Spleen (tissue), 11 donors: Measurements from ENCODE around the gene NPSR1. TPM values are rescaled to one million over a fixed set of nuclear protein-coding genes. Genes with fewer than 3 reads are reported as not detected.

Experiments used
- DNase-seq: peaks from one replicate; pipeline ENCODE4 v3.0.0-alpha.2; 2020
- H3K27ac ChIP-seq, 8 donors: fragments of 200-600 bp; sonication (generic) in 7 of 8; 1 replicate in 4 of 8; 2 replicates in 4 of 8; pipeline versions ENCODE4 v1.5.0 to v1.8.0; 2016 to 2021; ENCODE audit warnings: inconsistent platforms in 4 of 8, mild to moderate bottlenecking in 4 of 8, moderate library complexity in 1 of 8
- H3K27me3 ChIP-seq, 7 donors: fragments of 200-600 bp; sonication (generic) in 6 of 7; replicated peaks in 1 of 7; 1 replicate in 4 of 7; 2 replicates in 3 of 7; pipeline versions ENCODE4 v1.5.0 to v1.8.0; 2016 to 2021; ENCODE audit warnings: inconsistent platforms in 3 of 7, mild to moderate bottlenecking in 1 of 7
- H3K36me3 ChIP-seq, 6 donors: fragments of 200-600 bp; sonication (generic) in 5 of 6; 1 replicate in 4 of 6; 2 replicates in 2 of 6; pipeline versions ENCODE4 v1.5.0 to v1.8.0; 2016 to 2021; ENCODE audit warnings: inconsistent platforms in 2 of 6
- H3K4me1 ChIP-seq, 6 donors: fragments of 200-600 bp; sonication (generic) in 5 of 6; 1 replicate in 3 of 6; 2 replicates in 3 of 6; pipeline versions ENCODE4 v1.5.0 to v1.8.0; 2016 to 2021; ENCODE audit warnings: inconsistent platforms in 3 of 6
- H3K4me3 ChIP-seq, 8 donors: fragments of 200-600 bp; sonication (generic) in 7 of 8; 1 replicate in 4 of 8; 2 replicates in 4 of 8; pipeline versions ENCODE4 v1.5.0 to v1.8.0; 2016 to 2021; ENCODE audit warnings: inconsistent platforms in 4 of 8, mild to moderate bottlenecking in 4 of 8, moderate library complexity in 2 of 8
- H3K9me3 ChIP-seq, 8 donors: fragments of 200-600 bp; sonication (generic) in 7 of 8; 1 replicate in 4 of 8; 2 replicates in 4 of 8; pipeline versions ENCODE4 v1.5.0 to v1.8.0; 2016 to 2021; ENCODE audit warnings: inconsistent platforms in 4 of 8
- CTCF ChIP-seq, 11 experiments: fragments of 200-600 bp in 7 of 11; fragments of 450-650 bp in 4 of 11; sonication (generic) in 4 of 11; IDR thresholded peaks in 8 of 11; conservative IDR thresholded peaks in 3 of 11; 1 replicate in 7 of 11; 2 replicates in 4 of 11; pipeline versions ENCODE4 v1.4.0 to v1.8.0; 2016 to 2021; ENCODE audit warnings: antibody characterized with exemption in 11 of 11, inconsistent platforms in 4 of 11, mild to moderate bottlenecking in 1 of 11
- POLR2A ChIP-seq, 3 donors: fragments of 450-650 bp; IDR thresholded peaks; one replicate each; pipeline ENCODE4 v1.5.1; 2017; ENCODE audit warnings: antibody characterized with exemption in 3 of 3, mild to moderate bottlenecking in 1 of 3
- POLR2AphosphoS5 ChIP-seq, 3 donors: sonication (generic); formaldehyde crosslinking; IDR thresholded peaks; one replicate each; pipeline ENCODE4 v1.5.1; 2017; ENCODE audit warnings: antibody characterized with exemption in 3 of 3
- WGBS, 5 donors: extraction: QIAGEN DNeasy Blood & Tissue Kit in 3 of 5; methylation state at CpG; one replicate each; pipeline versions ENCODE4 v1.1.5 to v1.1.7; 2013 to 2018; 5-methylcytosine and 5-hydroxymethylcytosine counted together
- intact Hi-C: fragments of 100-400 bp; cut with DNase I; formaldehyde crosslinking; loops from one replicate; pipeline ENCODE4 v1.15.0; 2023; ENCODE audit warnings: low total_unique reads
- polyA plus RNA-seq, 3 donors: library from polyadenylated mRNA; stranded (reverse); fragments of 200-250 nt; gene quantifications; one replicate each; pipeline ENCODE4 v1.2.1, GENCODE V29; 2013
- total RNA-seq, 7 donors: library from RNA; depleted of rRNA in 3 of 7; stranded (reverse); fragments of >200 nt in 3 of 7; fragmentation: NEBNext Ultra II Directional in 4 of 7; extraction: Animal tissue kit (Norgen Biotek cat#: 25700) in 4 of 7; gene quantifications; one replicate each; pipeline versions ENCODE4 v1.1.0 to v1.2.1, GENCODE V29; 2016 to 2021
- donor health status: healthy with polysubstance abuse.
- donor health status: DM: no; HTN: no; CAD: no; lungs with moderate emphysema.
- donor health status: DM: no; HTN: no; CAD: no.
- donor health status: Bipolar disorder and iron deficiency.
- donor health status: healthy.
- donor health status: DM: no; HTN: no; CAD: no.
- donor health status: DM: yes; HTN: yes; CAD: no.

Gene NPSR1
- total and polyA plus RNA-seq, 10 donors: not detected

GRCh38 chr7:34726221-34726620 is 68.2 kb downstream of the NPSR1 start:
- TF ChIP-seq CTCF (IDR thresholded peaks at IDR 0.05 in 8 of 11, conservative IDR thresholded peaks at IDR 0.05 in 3 of 11): no peak
- no peak for TF ChIP-seq POLR2AphosphoS5 (IDR thresholded peaks at IDR 0.05)
- no peak for TF ChIP-seq POLR2A (IDR thresholded peaks at IDR 0.05)
- no peaks in the 10 kb centered on the region for H3K27me3 ChIP-seq
- no peaks in the 10 kb centered on the region for H3K9me3 ChIP-seq
- intact Hi-C loops: no loop called here
- peaks cover 0 to 14% (median 2%) of the 10 kb centered on the region in 6 donors for H3K4me1 ChIP-seq
- DNase-seq: no peak
- H3K27ac ChIP-seq: no peak overlapping the region
- no peak overlapping the region for H3K4me3 ChIP-seq
- 84 to 97% (median 94%) methylated on average over 1 of the region's 1 CpG for WGBS, 5 donors
- no peaks in the 10 kb centered on the region for H3K36me3 ChIP-seq

GRCh38 chr7:34727464-34727995 is 69.5 kb downstream of the NPSR1 start:
- peaks cover 0 to 14% (median 2%) of the 10 kb centered on the region in 6 donors for H3K4me1 ChIP-seq
- H3K27ac ChIP-seq: no peak overlapping the region
- H3K27me3 ChIP-seq: no peaks in the 10 kb centered on the region
- no peak for DNase-seq
- H3K9me3 ChIP-seq: no peaks in the 10 kb centered on the region
- TF ChIP-seq CTCF (IDR thresholded peaks at IDR 0.05 in 8 of 11, conservative IDR thresholded peaks at IDR 0.05 in 3 of 11) (no peak), POLR2A (IDR thresholded peaks at IDR 0.05) (no peak), POLR2AphosphoS5 (IDR thresholded peaks at IDR 0.05) (no peak)
- intact Hi-C loops: no loop called here
- 77 to 93% (median 87%) methylated on average over 2 of the region's 2 CpGs for WGBS, 5 donors
- H3K36me3 ChIP-seq: no peaks in the 10 kb centered on the region
- H3K4me3 ChIP-seq: no peak overlapping the region

DNA sequence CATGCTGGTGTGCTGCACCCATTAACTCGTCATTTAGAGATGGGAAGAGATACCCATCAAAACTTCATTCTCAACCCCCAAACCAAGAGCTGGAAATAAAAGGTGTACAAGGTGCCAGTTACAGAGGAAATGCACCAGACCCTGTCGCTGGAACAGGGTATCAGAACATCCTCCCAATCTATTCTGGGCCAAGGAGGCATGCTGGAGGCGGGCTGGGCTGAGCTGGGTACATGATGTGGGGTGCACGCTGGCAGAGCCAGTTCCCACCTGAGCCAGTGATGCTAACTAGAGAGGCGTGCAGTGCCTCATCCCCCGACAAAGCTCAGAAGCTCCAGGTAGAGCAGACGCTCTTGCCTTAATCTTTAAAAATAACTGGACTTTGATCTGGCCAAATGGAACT is 70.1 kb downstream of the NPSR1 start:
- no peak for DNase-seq
- H3K27me3 ChIP-seq: no peaks in the 10 kb centered on the region
- no peaks in the 10 kb centered on the region for H3K9me3 ChIP-seq
- intact Hi-C loops: no loop called here
- no peak for TF ChIP-seq POLR2A (IDR thresholded peaks at IDR 0.05)
- TF ChIP-seq POLR2AphosphoS5 (IDR thresholded peaks at IDR 0.05): no peak
- no peak for TF ChIP-seq CTCF (IDR thresholded peaks at IDR 0.05 in 8 of 11, conservative IDR thresholded peaks at IDR 0.05 in 3 of 11)
- no peak overlapping the region for H3K27ac ChIP-seq
- 82 to 91% (median 85%) methylated on average over 7 of the region's 7 CpGs for WGBS, 5 donors
- H3K4me3 ChIP-seq: no peak overlapping the region
- no peaks in the 10 kb centered on the region for H3K36me3 ChIP-seq
- H3K4me1 ChIP-seq: peaks cover 0 to 13% (median 2%) of the 10 kb centered on the region in 6 donors

DNA sequence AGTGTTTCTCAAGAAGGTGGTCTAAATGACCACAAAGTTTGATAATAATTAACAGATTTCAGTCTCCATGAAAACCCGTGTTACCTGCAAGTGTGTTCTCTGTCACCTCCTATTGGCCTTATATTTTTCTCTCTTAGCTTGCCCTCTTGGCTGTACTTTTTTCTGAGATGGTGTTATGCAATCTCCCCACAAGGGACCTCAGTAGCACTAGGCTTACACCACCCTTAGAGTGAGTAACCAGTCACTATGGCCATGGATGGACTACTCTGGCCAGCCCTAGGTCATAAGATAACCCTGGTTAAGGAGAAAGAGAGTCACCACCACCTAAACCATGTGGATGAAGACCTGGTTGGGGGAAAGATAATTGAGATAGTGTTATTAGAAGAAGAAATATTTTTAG is 76.8 kb downstream of the NPSR1 start:
- intact Hi-C loops: no loop called here
- Histone ChIP-seq H3K27ac (no peak overlapping the region), H3K4me3 (no peak overlapping the region), H3K4me1 (no peaks in the 10 kb centered on the region), H3K27me3 (no peaks in the 10 kb centered on the region), H3K9me3 (no peaks in the 10 kb centered on the region), H3K36me3 (no peaks in the 10 kb centered on the region)
- WGBS, 5 donors: 81 to 100% (median 94%) methylated on average over 1 of the region's 1 CpG
- no peak for TF ChIP-seq POLR2AphosphoS5 (IDR thresholded peaks at IDR 0.05)
- no peak for TF ChIP-seq POLR2A (IDR thresholded peaks at IDR 0.05)
- TF ChIP-seq CTCF (IDR thresholded peaks at IDR 0.05 in 8 of 11, conservative IDR thresholded peaks at IDR 0.05 in 3 of 11): no peak
- no peak for DNase-seq
